Upper lobe of left lung (tissue), 6 donors: ENCODE data around the gene GPX6. TPM values are rescaled to one million over a fixed set of nuclear protein-coding genes. Genes with fewer than 3 reads are reported as not detected.
A peak's percentile ranks its signal among the peaks of the same experiment; 100 is the strongest.

Experiments used
- ATAC-seq, 2 donors: fragments of 200-7000 bp; cut with Tn5 transposase; one replicate each; pipeline ENCODE4 v1.9.1; 2022; ENCODE audit warnings: mild to moderate bottlenecking in 2 of 2, moderate library complexity in 2 of 2; ENCODE audit not compliant: low FRiP score in 2 of 2
- DNase-seq, 2 donors: peaks; one replicate each; pipeline ENCODE4 v3.0.0-alpha.2; 2019 to 2020
- H3K27ac ChIP-seq, 4 donors: fragments of 200-600 bp; sonication (generic); one replicate each; pipeline ENCODE4 v1.5.1; 2016 to 2019
- H3K27me3 ChIP-seq, 4 donors: fragments of 200-600 bp; sonication (generic); one replicate each; pipeline ENCODE4 v1.5.1; 2017 to 2019
- H3K36me3 ChIP-seq, 4 donors: fragments of 200-600 bp; sonication (generic); one replicate each; pipeline ENCODE4 v1.5.1; 2016 to 2019
- H3K4me1 ChIP-seq, 4 donors: fragments of 200-600 bp; sonication (generic); one replicate each; pipeline ENCODE4 v1.5.1; 2018 to 2019
- H3K4me3 ChIP-seq, 4 donors: fragments of 200-600 bp; sonication (generic); one replicate each; pipeline ENCODE4 v1.5.1; 2017 to 2019; ENCODE audit warnings: mild to moderate bottlenecking in 2 of 4, moderate library complexity in 1 of 4
- H3K9me3 ChIP-seq, 4 donors: fragments of 200-600 bp; sonication (generic); one replicate each; pipeline ENCODE4 v1.5.1; 2018 to 2019
- CTCF ChIP-seq, 6 experiments: fragments of 450-650 bp in 4 of 6; fragments of 200-600 bp in 2 of 6; sonication (generic) in 2 of 6; IDR thresholded peaks; one replicate each; pipeline ENCODE4 v1.5.1; 2016 to 2019; ENCODE audit warnings: antibody characterized with exemption in 6 of 6
- EP300 ChIP-seq, 4 donors: sonication (generic); formaldehyde crosslinking; IDR thresholded peaks; one replicate each; pipeline ENCODE4 v1.5.1; 2017; ENCODE audit warnings: antibody characterized with exemption in 4 of 4, control low read depth in 2 of 4
- POLR2A ChIP-seq, 4 donors: fragments of 450-650 bp; IDR thresholded peaks; one replicate each; pipeline ENCODE4 v1.5.1; 2016 to 2017; ENCODE audit warnings: antibody characterized with exemption in 4 of 4, mild to moderate bottlenecking in 2 of 4
- POLR2AphosphoS5 ChIP-seq, 2 donors: sonication (generic); formaldehyde crosslinking; IDR thresholded peaks; one replicate each; pipeline ENCODE4 v1.5.1; 2017; ENCODE audit warnings: antibody characterized with exemption in 2 of 2
- WGBS, 2 donors: methylation state at CpG; one replicate each; pipeline ENCODE4 v1.1.5; 2017 to 2018; 5-methylcytosine and 5-hydroxymethylcytosine counted together
- total RNA-seq, 6 donors: library from RNA; depleted of rRNA in 4 of 6; stranded (reverse); fragments of >200 nt in 4 of 6; gene quantifications; one replicate each; pipeline versions ENCODE4 v1.1.0 to v1.2.1, GENCODE V29; 2016 to 2021
- donor health status: DM: no; HTN: no; CAD: no; lungs with moderate emphysema.
- donor health status: DM: no; HTN: yes; CAD: no; lungs with severe emphysema.

Gene GPX6
- total RNA-seq, 6 donors from 2014 or later: not detected

GRCh38 chr6:28543651-28544610, 28.3 kb upstream of the GPX6 start:
- DNase-seq: peak in 1 of 2 donors; percentile 77
- TF ChIP-seq POLR2A (IDR thresholded peaks at IDR 0.05) (no peak), POLR2AphosphoS5 (IDR thresholded peaks at IDR 0.05) (no peak), EP300 (IDR thresholded peaks at IDR 0.05) (no peak)
- peak; percentile 19 to 49 for ATAC-seq
- peaks cover 0 to under 1% (median 0%) of the 10 kb centered on the region in 4 donors for H3K27me3 ChIP-seq
- 7 to 11% methylated on average over 31 of the region's 31 CpGs for WGBS, 2 donors
- peaks cover 0 to 9% (median 4%) of the 10 kb centered on the region in 4 donors for H3K4me1 ChIP-seq
- H3K27ac ChIP-seq: no peak overlapping the region
- H3K4me3 ChIP-seq: peak overlapping the region in 3 of 4 donors; percentile 30 to 43 (median 42)
- no peaks in the 10 kb centered on the region for H3K9me3 ChIP-seq
- H3K36me3 ChIP-seq: no peaks in the 10 kb centered on the region

GRCh38 chr6:28542440-28543296, 27.1 kb upstream of the GPX6 start:
- H3K4me1 ChIP-seq: peaks cover 0 to 9% (median 4%) of the 10 kb centered on the region in 4 donors
- DNase-seq (peak in 1 of 2 donors; percentile 66), ATAC-seq (peak; percentile 58 to 81)
- no peaks in the 10 kb centered on the region for H3K36me3 ChIP-seq
- H3K9me3 ChIP-seq: no peaks in the 10 kb centered on the region
- no peak overlapping the region for H3K27ac ChIP-seq
- peak overlapping the region in 3 of 4 donors; percentile 32 to 42 (median 32) for H3K4me3 ChIP-seq
- 1 to 4% methylated on average over 30 of the region's 30 CpGs for WGBS, 2 donors
- peaks cover 0 to 3% (median 0%) of the 10 kb centered on the region in 4 donors for H3K27me3 ChIP-seq
- TF ChIP-seq POLR2AphosphoS5 (IDR thresholded peaks at IDR 0.05) (no peak), EP300 (IDR thresholded peaks at IDR 0.05) (no peak), CTCF (IDR thresholded peaks at IDR 0.05) (peak in 5 of 6 experiments; percentile 15 to 55 (median 32))

GRCh38 chr6:28541996-28542395, 26.4 kb upstream of the GPX6 start:
- WGBS, 2 donors: 54 to 57% methylated on average over 7 of the region's 7 CpGs
- no peak for DNase-seq
- Histone ChIP-seq H3K27ac (no peak overlapping the region), H3K4me1 (peaks cover 0 to 9% (median 4%) of the 10 kb centered on the region in 4 donors), H3K36me3 (no peaks in the 10 kb centered on the region), H3K4me3 (peak overlapping the region in 3 of 4 donors; percentile 32 to 42 (median 32)), H3K9me3 (no peaks in the 10 kb centered on the region), H3K27me3 (peaks cover 0 to 3% (median 0%) of the 10 kb centered on the region in 4 donors)
- TF ChIP-seq POLR2A (IDR thresholded peaks at IDR 0.05) (no peak), POLR2AphosphoS5 (IDR thresholded peaks at IDR 0.05) (no peak), CTCF (IDR thresholded peaks at IDR 0.05) (no peak)
- ATAC-seq: no peak

- peaks cover 0 to under 1% (median 0%) of the 10 kb centered on the region in 4 donors for H3K4me1 ChIP-seq
- H3K27ac ChIP-seq: no peak overlapping the region
- TF ChIP-seq EP300 (IDR thresholded peaks at IDR 0.05): no peak
- TF ChIP-seq POLR2A (IDR thresholded peaks at IDR 0.05): no peak
- TF ChIP-seq POLR2AphosphoS5 (IDR thresholded peaks at IDR 0.05): no peak
- no peak for TF ChIP-seq CTCF (IDR thresholded peaks at IDR 0.05)
- ATAC-seq (no peak), DNase-seq (no peak)
- H3K27me3 ChIP-seq: peaks cover 0 to 3% (median 0%) of the 10 kb centered on the region in 4 donors
- H3K9me3 ChIP-seq: no peaks in the 10 kb centered on the region
- whole genome bisulfite sequencing, 2 donors: 51 to 53% methylated on average over 22 of the region's 22 CpGs
- no peak overlapping the region for H3K4me3 ChIP-seq
- no peaks in the 10 kb centered on the region for H3K36me3 ChIP-seq
Observed at GRCh38 chr6:28537509-28538140, 22.0 kb upstream of the GPX6 start.
